HEK293 (cell line): ENCODE data around the gene EMC6.
A peak's percentile ranks its signal among the peaks of the same experiment; 100 is the strongest.

ENCODE experiments used
- CTCF ChIA-PET: fragments of 350-600 bp; formaldehyde crosslinking; extraction: SDS; loops from one replicate; lab custom pipeline; 2021; ENCODE audit warnings: antibody characterized with exemption; lab: Yijun Ruan, JAX
- POLR2A ChIA-PET: fragments of 300-600 bp; formaldehyde crosslinking; extraction: SDS; loops from one replicate; lab custom pipeline; 2020; ENCODE audit warnings: antibody characterized with exemption, inconsistent platforms; lab: Yijun Ruan, JAX
- H3K27ac ChIP-seq: fragments of 200-500 bp; sonication (Bioruptor generic); 2 replicates; pipeline ENCODE4 v1.5.1; 2014; ENCODE audit warnings: low read depth, low read length, control low read depth, inconsistent platforms; ENCODE audit errors: extremely low read depth
- H3K36me3 ChIP-seq, 2 experiments: fragments of 200-500 bp in 1 of 2; sonication (Bioruptor generic) in 1 of 2; 1 replicate in 1 of 2; 2 replicates in 1 of 2; pipeline ENCODE4 v1.5.1; 2014 to 2017; ENCODE audit warnings: inconsistent platforms in 2 of 2, low read length in 2 of 2; ENCODE audit not compliant: control insufficient read depth in 2 of 2, insufficient read depth in 1 of 2
- H3K4me1 ChIP-seq: fragments of 200-500 bp; sonication (Bioruptor generic); 2 replicates; pipeline ENCODE4 v1.5.1; 2014; ENCODE audit warnings: mild to moderate bottlenecking, low read length, inconsistent platforms; ENCODE audit not compliant: control insufficient read depth, insufficient read depth
- H3K4me3 ChIP-seq: 2 replicates; pipeline ENCODE4 v1.5.1; 2011; ENCODE audit warnings: low read depth, mild to moderate bottlenecking, control low read depth, low read length, moderate library complexity
- H3K9me3 ChIP-seq: fragments of 200-500 bp; sonication (Bioruptor generic); 2 replicates; pipeline ENCODE4 v1.5.1; 2014; ENCODE audit warnings: low read depth, low read length, inconsistent platforms; ENCODE audit not compliant: control insufficient read depth, insufficient read depth
- ELK4 ChIP-seq: IDR thresholded peaks from 2 replicates; pipeline ENCODE4 v1.6.1; 2011; ENCODE audit warnings: mild to moderate bottlenecking, low read depth, low read length, borderline replicate concordance
- IKZF3 ChIP-seq: fragments of 450-650 bp; IDR thresholded peaks from 2 replicates; pipeline ENCODE4 v1.5.0; 2018; ENCODE audit warnings: missing biosample characterization, mild to moderate bottlenecking, missing genetic modification characterization, moderate library complexity
- MYNN ChIP-seq: fragments of 450-650 bp; formaldehyde crosslinking; IDR thresholded peaks from 2 replicates; pipeline ENCODE4 v1.5.1; 2016; ENCODE audit warnings: missing biosample characterization, missing genetic modification characterization, borderline replicate concordance
- REPIN1 ChIP-seq: fragments of 450-650 bp; formaldehyde crosslinking; IDR thresholded peaks from 2 replicates; pipeline ENCODE4 v1.5.1; 2017; ENCODE audit warnings: missing biosample characterization, missing genetic modification characterization, low read depth
- SCRT1 ChIP-seq: fragments of 450-650 bp; formaldehyde crosslinking; IDR thresholded peaks from 2 replicates; pipeline ENCODE4 v1.5.1; 2016; ENCODE audit warnings: missing biosample characterization, missing genetic modification characterization, borderline replicate concordance
- ZBTB17 ChIP-seq: fragments of 450-650 bp; formaldehyde crosslinking; IDR thresholded peaks from 2 replicates; pipeline ENCODE4 v1.5.1; 2016; ENCODE audit warnings: missing biosample characterization, missing genetic modification characterization
- ZNF114 ChIP-seq: fragments of 450-650 bp; formaldehyde crosslinking; IDR thresholded peaks from 2 replicates; pipeline ENCODE4 v1.5.0; 2017; ENCODE audit warnings: missing biosample characterization, missing genetic modification characterization
- ZNF138 ChIP-seq: fragments of 450-650 bp; formaldehyde crosslinking; IDR thresholded peaks from 2 replicates; pipeline ENCODE4 v1.5.1; 2016; ENCODE audit warnings: missing biosample characterization, missing genetic modification characterization, borderline replicate concordance
- ZNF169 ChIP-seq: fragments of 450-650 bp; formaldehyde crosslinking; IDR thresholded peaks from 2 replicates; pipeline ENCODE4 v1.5.1; 2016; ENCODE audit warnings: missing biosample characterization, missing genetic modification characterization
- ZNF175 ChIP-seq: fragments of 450-650 bp; formaldehyde crosslinking; IDR thresholded peaks from 2 replicates; pipeline ENCODE4 v1.5.1; 2016; ENCODE audit warnings: missing biosample characterization, missing genetic modification characterization
- ZNF394 ChIP-seq: fragments of 450-650 bp; formaldehyde crosslinking; IDR thresholded peaks from 2 replicates; pipeline ENCODE4 v1.5.1; 2016; ENCODE audit warnings: missing biosample characterization, missing genetic modification characterization, mild to moderate bottlenecking, moderate library complexity, borderline replicate concordance
- ZNF404 ChIP-seq: fragments of 450-650 bp; formaldehyde crosslinking; IDR thresholded peaks from 2 replicates; pipeline ENCODE4 v1.5.1; 2017; ENCODE audit warnings: missing biosample characterization, missing genetic modification characterization
- ZNF473 ChIP-seq: fragments of 450-650 bp; formaldehyde crosslinking; IDR thresholded peaks from 2 replicates; pipeline ENCODE4 v1.5.1; 2017; ENCODE audit warnings: missing biosample characterization, missing genetic modification characterization
- ZNF529 ChIP-seq: fragments of 450-650 bp; formaldehyde crosslinking; IDR thresholded peaks from 2 replicates; pipeline ENCODE4 v1.5.1; 2017; ENCODE audit warnings: missing genetic modification characterization, missing biosample characterization; ENCODE audit not compliant: insufficient replicate concordance
- ZNF600 ChIP-seq: fragments of 450-650 bp; formaldehyde crosslinking; IDR thresholded peaks from 2 replicates; pipeline ENCODE4 v1.5.1; 2016; ENCODE audit warnings: missing biosample characterization, missing genetic modification characterization
- ZNF843 ChIP-seq: fragments of 450-650 bp; formaldehyde crosslinking; IDR thresholded peaks from 2 replicates; pipeline ENCODE4 v1.5.1; 2016; ENCODE audit warnings: missing biosample characterization, missing genetic modification characterization
- ZSCAN16 ChIP-seq: fragments of 450-650 bp; formaldehyde crosslinking; IDR thresholded peaks from 2 replicates; pipeline ENCODE4 v1.5.1; 2016; ENCODE audit warnings: missing biosample characterization, missing genetic modification characterization
- TF ChIP-seq, protein P1 (sequence below): fragments of 450-650 bp; formaldehyde crosslinking; IDR thresholded peaks from 2 replicates; pipeline ENCODE4 v1.5.1; 2016; ENCODE audit warnings: missing biosample characterization, missing genetic modification characterization
- TF ChIP-seq, protein P2 (sequence below): fragments of 450-650 bp; formaldehyde crosslinking; IDR thresholded peaks from 2 replicates; pipeline ENCODE4 v1.5.1; 2017; ENCODE audit warnings: missing biosample characterization, missing genetic modification characterization
- TF ChIP-seq, protein P3 (sequence below): fragments of 450-650 bp; formaldehyde crosslinking; IDR thresholded peaks from 2 replicates; pipeline ENCODE4 v1.5.1; 2016; ENCODE audit warnings: missing biosample characterization, missing genetic modification characterization

EMC6 gene

GRCh38 chr17:3685174-3685573, 16.6 kb downstream of the EMC6 start:
- ChIA-PET POLR2A (no interaction called here), CTCF (no interaction called here)
- H3K9me3 ChIP-seq = no peaks in the 10 kb centered on the region
- H3K4me3 ChIP-seq = no peak overlapping the region
- TF ChIP-seq ZNF175 (tag by site-specific recombination) (no peak), ZNF600 (tag by site-specific recombination) (peak; percentile 43; the same call in 1 of the 2 replicates)
- no peak overlapping the region for H3K27ac ChIP-seq
- H3K4me1 ChIP-seq = no peaks in the 10 kb centered on the region
- H3K36me3 ChIP-seq = no peaks in the 10 kb centered on the region

- H3K4me3 ChIP-seq = no peak overlapping the region
- H3K27ac ChIP-seq = no peak overlapping the region
- CTCF ChIA-PET = interaction anchor here (0.6 kb wide), 1 partner anchor 260 kb away, joined by 4 read pairs; no protein-coding TSS in a partner anchor
Observed at GRCh38 chr17:3688027-3688553, 19.5 kb downstream of the EMC6 start.

DNA sequence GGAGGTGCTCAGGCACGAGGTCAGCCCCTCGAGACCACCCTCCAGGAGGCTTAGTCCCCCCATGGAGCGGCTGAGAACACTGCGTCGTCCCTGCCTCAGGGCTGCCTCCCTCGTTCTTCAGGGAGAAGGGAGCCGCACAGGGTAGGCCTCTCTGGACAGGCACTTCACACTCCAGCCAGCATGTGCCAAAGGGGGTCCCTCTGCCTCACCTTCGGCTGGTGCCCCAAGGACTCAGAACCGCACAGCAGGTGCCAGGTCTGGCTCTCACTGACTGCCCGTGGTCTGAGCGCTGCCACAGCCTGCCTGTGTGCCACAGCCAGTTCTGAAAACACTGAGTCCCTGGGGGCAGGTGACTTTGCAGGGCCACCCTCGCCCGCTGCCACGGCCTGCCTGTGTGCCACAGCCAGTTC, 20.2 kb downstream of the EMC6 start:
- Histone ChIP-seq H3K4me3 (no peak overlapping the region), H3K9me3 (no peaks in the 10 kb centered on the region), H3K36me3 (no peaks in the 10 kb centered on the region; a peak in 1 of 3 replicates), H3K4me1 (no peaks in the 10 kb centered on the region; the same call in 1 of the 2 replicates), H3K27ac (no peak overlapping the region)
- POLR2A ChIA-PET = no interaction called here
- no peak for TF ChIP-seq ZNF843 (tag by site-specific recombination)
- TF ChIP-seq ZNF394 (tag by site-specific recombination) = no peak
- CTCF ChIA-PET = no interaction called here

More at GRCh38 chr17:3688027-3688553, 19.5 kb downstream of the EMC6 start:
- H3K36me3 ChIP-seq = no peaks in the 10 kb centered on the region
- H3K9me3 ChIP-seq = no peaks in the 10 kb centered on the region
- TF ChIP-seq ZBTB17 (tag by site-specific recombination) (peak; percentile 33; the same call in 1 of the 2 replicates), ZNF473 (tag by site-specific recombination) (no peak)
- POLR2A ChIA-PET = no interaction called here
- no peaks in the 10 kb centered on the region; the same call in 1 of the 2 replicates for H3K4me1 ChIP-seq

DNA sequence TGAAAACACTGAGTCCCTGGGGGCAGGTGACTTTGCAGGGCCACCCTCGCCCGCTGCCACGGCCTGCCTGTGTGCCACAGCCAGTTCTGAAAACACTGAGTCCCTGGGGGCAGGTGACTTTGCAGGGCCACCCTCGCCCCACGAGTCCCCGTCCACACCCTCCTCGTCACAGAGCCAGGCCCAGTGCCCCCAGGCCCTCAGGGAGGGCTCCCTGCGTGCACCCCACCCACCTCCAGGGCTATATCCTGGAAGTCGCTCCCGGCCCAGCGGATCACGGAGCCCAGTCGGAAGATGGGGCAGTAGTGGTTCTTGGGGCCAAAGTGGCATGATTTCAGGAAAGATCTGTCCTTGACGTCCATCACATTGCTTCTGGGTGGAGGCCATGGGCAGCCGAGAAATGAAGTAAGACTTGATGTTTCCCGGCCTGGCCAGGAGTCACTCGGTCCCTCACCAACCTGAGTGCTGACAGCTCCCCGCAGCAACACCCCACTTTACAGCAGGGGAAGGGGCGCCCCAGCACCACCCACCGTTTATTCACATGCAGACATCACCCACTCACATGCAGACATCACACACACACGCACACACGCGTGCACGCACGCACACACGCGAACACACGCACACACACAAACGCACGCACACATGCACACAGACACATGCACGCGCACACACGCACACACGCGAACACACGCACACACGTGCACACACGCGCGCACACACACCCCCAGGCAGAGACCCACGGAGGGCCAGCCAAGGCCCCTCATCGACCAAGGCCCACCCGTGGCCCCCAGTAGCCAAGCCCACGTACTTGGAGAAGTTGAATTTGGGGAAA, 20.9 kb downstream of the EMC6 start:
- no peaks in the 10 kb centered on the region; the same call in 1 of the 2 replicates for H3K4me1 ChIP-seq
- no peak overlapping the region for H3K27ac ChIP-seq
- H3K4me3 ChIP-seq = no peak overlapping the region
- ChIA-PET POLR2A (no interaction called here), CTCF (interaction anchor here (0.7 kb wide), 1 partner anchor 145 kb away, joined by 4 read pairs; no protein-coding TSS in a partner anchor)
- H3K9me3 ChIP-seq = no peaks in the 10 kb centered on the region
- H3K36me3 ChIP-seq = no peaks in the 10 kb centered on the region; a peak in 1 of 3 replicates
- TF ChIP-seq, protein P1, sequence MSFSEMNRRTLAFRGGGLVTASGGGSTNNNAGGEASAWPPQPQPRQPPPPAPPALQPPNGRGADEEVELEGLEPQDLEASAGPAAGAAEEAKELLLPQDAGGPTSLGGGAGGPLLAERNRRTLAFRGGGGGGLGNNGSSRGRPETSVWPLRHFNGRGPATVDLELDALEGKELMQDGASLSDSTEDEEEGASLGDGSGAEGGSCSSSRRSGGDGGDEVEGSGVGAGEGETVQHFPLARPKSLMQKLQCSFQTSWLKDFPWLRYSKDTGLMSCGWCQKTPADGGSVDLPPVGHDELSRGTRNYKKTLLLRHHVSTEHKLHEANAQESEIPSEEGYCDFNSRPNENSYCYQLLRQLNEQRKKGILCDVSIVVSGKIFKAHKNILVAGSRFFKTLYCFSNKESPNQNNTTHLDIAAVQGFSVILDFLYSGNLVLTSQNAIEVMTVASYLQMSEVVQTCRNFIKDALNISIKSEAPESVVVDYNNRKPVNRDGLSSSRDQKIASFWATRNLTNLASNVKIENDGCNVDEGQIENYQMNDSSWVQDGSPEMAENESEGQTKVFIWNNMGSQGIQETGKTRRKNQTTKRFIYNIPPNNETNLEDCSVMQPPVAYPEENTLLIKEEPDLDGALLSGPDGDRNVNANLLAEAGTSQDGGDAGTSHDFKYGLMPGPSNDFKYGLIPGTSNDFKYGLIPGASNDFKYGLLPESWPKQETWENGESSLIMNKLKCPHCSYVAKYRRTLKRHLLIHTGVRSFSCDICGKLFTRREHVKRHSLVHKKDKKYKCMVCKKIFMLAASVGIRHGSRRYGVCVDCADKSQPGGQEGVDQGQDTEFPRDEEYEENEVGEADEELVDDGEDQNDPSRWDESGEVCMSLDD = 0 out of 2 replicates have a peak, but pooled peaks have one; percentile 34
- TF ChIP-seq ZNF114 (tag by site-specific recombination) = no peak
- TF ChIP-seq ELK4 = no peak
- no peak for TF ChIP-seq REPIN1 (tag by site-specific recombination)
- no peak for TF ChIP-seq SCRT1 (tag by site-specific recombination)
- TF ChIP-seq, protein P2, sequence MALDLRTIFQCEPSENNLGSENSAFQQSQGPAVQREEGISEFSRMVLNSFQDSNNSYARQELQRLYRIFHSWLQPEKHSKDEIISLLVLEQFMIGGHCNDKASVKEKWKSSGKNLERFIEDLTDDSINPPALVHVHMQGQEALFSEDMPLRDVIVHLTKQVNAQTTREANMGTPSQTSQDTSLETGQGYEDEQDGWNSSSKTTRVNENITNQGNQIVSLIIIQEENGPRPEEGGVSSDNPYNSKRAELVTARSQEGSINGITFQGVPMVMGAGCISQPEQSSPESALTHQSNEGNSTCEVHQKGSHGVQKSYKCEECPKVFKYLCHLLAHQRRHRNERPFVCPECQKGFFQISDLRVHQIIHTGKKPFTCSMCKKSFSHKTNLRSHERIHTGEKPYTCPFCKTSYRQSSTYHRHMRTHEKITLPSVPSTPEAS = peak; percentile 75
- TF ChIP-seq IKZF3 (tag by site-specific recombination) = no peak
- TF ChIP-seq ZNF138 (tag by site-specific recombination) = no peak
- TF ChIP-seq ZNF529 (tag by site-specific recombination) = no peak
- TF ChIP-seq, protein P3, sequence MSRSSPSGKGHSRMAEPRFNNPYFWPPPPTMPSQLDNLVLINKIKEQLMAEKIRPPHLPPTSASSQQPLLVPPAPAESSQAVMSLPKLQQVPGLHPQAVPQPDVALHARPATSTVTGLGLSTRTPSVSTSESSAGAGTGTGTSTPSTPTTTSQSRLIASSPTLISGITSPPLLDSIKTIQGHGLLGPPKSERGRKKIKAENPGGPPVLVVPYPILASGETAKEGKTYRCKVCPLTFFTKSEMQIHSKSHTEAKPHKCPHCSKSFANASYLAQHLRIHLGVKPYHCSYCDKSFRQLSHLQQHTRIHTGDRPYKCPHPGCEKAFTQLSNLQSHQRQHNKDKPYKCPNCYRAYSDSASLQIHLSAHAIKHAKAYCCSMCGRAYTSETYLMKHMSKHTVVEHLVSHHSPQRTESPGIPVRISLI = no peak
- TF ChIP-seq MYNN = no peak
- no peak for TF ChIP-seq ZNF404
- no peak for TF ChIP-seq ZSCAN16 (tag by site-specific recombination)
- no peak for TF ChIP-seq ZNF169 (tag by site-specific recombination)
